ENCODE measurements around the gene PPARG. TPM values are rescaled to one million over a fixed set of nuclear protein-coding genes. Genes with fewer than 3 reads are reported as not detected.

PPARG gene
- polyA plus RNA-seq, 1 of the 3 experiments (the other 2 are of a cell fraction), result 2.8 TPM

- H3K4me2 ChIP-seq, result no peak overlapping the region
- H4K20me1 ChIP-seq (ENCODE audit: insufficient read depth), result no peaks in the 10 kb centered on the region
- H3K27ac ChIP-seq (ENCODE audit: low read depth in 2 of 2, low read length in 1 of 2), result no peak overlapping the region
- DNase-seq, result no peak
- no peak overlapping the region for H3K9ac ChIP-seq
- no peaks in the 10 kb centered on the region for H3K9me3 ChIP-seq
- no peaks in the 10 kb centered on the region for H3K27me3 ChIP-seq (ENCODE audit: insufficient read depth)
- H3K4me1 ChIP-seq (ENCODE audit: control insufficient read depth in 1 of 2, insufficient read depth in 2 of 2, low read depth in 1 of 2, low read length in 1 of 2), result no peaks in the 10 kb centered on the region
- H3F3A ChIP-seq (replicated peaks; ENCODE audit: insufficient read depth), result no peaks in the 10 kb centered on the region
- H2AFZ ChIP-seq (ENCODE audit: low read depth), result no peak overlapping the region
- WGBS (ENCODE audit: low lambda C conversion rate), result 81% methylated on average over 5 of the region's 5 CpGs
- H3K79me2 ChIP-seq (ENCODE audit: insufficient read depth), result no peaks in the 10 kb centered on the region
- TF ChIP-seq EZH2phosphoT487 (IDR thresholded peaks at IDR 0.05; ENCODE audit: borderline replicate concordance, low read depth), result no peak
- TF ChIP-seq NFIC (IDR thresholded peaks at IDR 0.05; ENCODE audit: borderline replicate concordance), result no peak
- no peak for TF ChIP-seq PBX3 (IDR thresholded peaks at IDR 0.05)
- no peak for TF ChIP-seq GABPA (IDR thresholded peaks at IDR 0.05; ENCODE audit: low read depth)
- no peak for TF ChIP-seq TAF1 (IDR thresholded peaks at IDR 0.05; ENCODE audit: borderline replicate concordance, low read depth, low read length)
- TF ChIP-seq CTCF (IDR thresholded peaks at IDR 0.05), result no peak
- TF ChIP-seq ZBTB33 (IDR thresholded peaks at IDR 0.05; ENCODE audit: borderline replicate concordance, low read depth), result no peak
- TF ChIP-seq YY1 (IDR thresholded peaks at IDR 0.05; ENCODE audit: low read depth), result no peak
- no peak for TF ChIP-seq RAD21 (IDR thresholded peaks at IDR 0.05; ENCODE audit: low read length)
- no peak for TF ChIP-seq RFX5 (IDR thresholded peaks at IDR 0.05; ENCODE audit: low read length)
- no peak for TF ChIP-seq EP300 (IDR thresholded peaks at IDR 0.05; ENCODE audit: borderline replicate concordance in 1 of 2, low read depth in 1 of 2, low read length in 1 of 2)
- no peak for TF ChIP-seq JUND (IDR thresholded peaks at IDR 0.05)
- TF ChIP-seq IRF3 (IDR thresholded peaks at IDR 0.05; ENCODE audit: low read depth, low read length), result no peak
- no peak for TF ChIP-seq FOXM1 (IDR thresholded peaks at IDR 0.05; ENCODE audit: low read depth)
- TF ChIP-seq ELF1 (IDR thresholded peaks at IDR 0.05), result no peak
- TF ChIP-seq MAX (IDR thresholded peaks at IDR 0.05; ENCODE audit: low read depth), result no peak
- POLR2A ChIA-PET, result no interaction called here
- no peaks in the 10 kb centered on the region for H3K9me2 ChIP-seq
- CTCF ChIA-PET, result no interaction called here
- H3K4me3 ChIP-seq (ENCODE audit: low read depth in 2 of 2, low read length in 1 of 2), result no peak overlapping the region
- no peaks in the 10 kb centered on the region for H3K36me3 ChIP-seq (replicated peaks in 1 of 2; ENCODE audit: control insufficient read depth in 1 of 2, insufficient read depth in 2 of 2, low read length in 1 of 2)
Observed at GRCh38 chr3:12318758-12319621, 30.1 kb downstream of the PPARG start.

Measured in SK-N-SH (cell line).